Esophagus squamous epithelium (tissue), 5 donors: Measurements from ENCODE around the gene DIO3. TPM values are rescaled to one million over a fixed set of nuclear protein-coding genes. Genes with fewer than 3 reads are reported as not detected.

Experiments
- DNase-seq: peaks from one replicate; lab custom pipeline; 2025; lab: John Stamatoyannopoulos, UW
- H3K27ac ChIP-seq, 4 donors: fragments of 200-600 bp; sonication (generic); one replicate each; pipeline ENCODE4 v1.5.1; 2016 to 2019; ENCODE audit warnings: mild to moderate bottlenecking in 1 of 4
- H3K27me3 ChIP-seq, 4 donors: fragments of 200-600 bp; sonication (generic); 1 replicate in 3 of 4; 2 replicates in 1 of 4; pipeline versions ENCODE4 v1.5.1 to v1.6.0; 2017 to 2021; ENCODE audit warnings: antibody characterized with exemption in 1 of 4
- H3K36me3 ChIP-seq, 3 donors: fragments of 200-600 bp; sonication (generic); one replicate each; pipeline ENCODE4 v1.5.1; 2016 to 2019
- H3K4me1 ChIP-seq, 3 donors: fragments of 200-600 bp; sonication (generic); one replicate each; pipeline ENCODE4 v1.5.1; 2017 to 2019
- H3K4me3 ChIP-seq, 4 donors: fragments of 200-600 bp; sonication (generic); 1 replicate in 3 of 4; 2 replicates in 1 of 4; pipeline ENCODE4 v1.5.1; 2016 to 2019; ENCODE audit warnings: mild to moderate bottlenecking in 2 of 4, moderate library complexity in 1 of 4
- H3K9me3 ChIP-seq, 3 donors: fragments of 200-600 bp; sonication (generic); one replicate each; pipeline ENCODE4 v1.5.1; 2016 to 2019
- CTCF ChIP-seq, 6 experiments: fragments of 450-650 bp in 4 of 6; fragments of 200-600 bp in 2 of 6; sonication (generic) in 2 of 6; IDR thresholded peaks; one replicate each; pipeline ENCODE4 v1.5.1; 2016 to 2019; ENCODE audit warnings: antibody characterized with exemption in 6 of 6, mild to moderate bottlenecking in 4 of 6, moderate library complexity in 4 of 6
- POLR2A ChIP-seq, 4 donors: fragments of 450-650 bp; IDR thresholded peaks; one replicate each; pipeline ENCODE4 v1.6.1; 2017; ENCODE audit warnings: antibody characterized with exemption in 4 of 4, mild to moderate bottlenecking in 4 of 4, moderate library complexity in 3 of 4
- WGBS, 2 donors: methylation state at CpG; one replicate each; pipeline ENCODE4 v1.1.5; 2018; 5-methylcytosine and 5-hydroxymethylcytosine counted together
- intact Hi-C: fragments of 100-400 bp; cut with DNase I; formaldehyde crosslinking; loops from one replicate; pipeline ENCODE4 v1.15.0; 2022
- total RNA-seq, 4 donors: library from RNA; depleted of rRNA; stranded (reverse); fragments of >200 nt; gene quantifications; one replicate each; pipeline ENCODE4 v1.1.0, GENCODE V29; 2016
- donor health status: DM: yes; HTN: yes; CAD: no.

DIO3 gene
- total RNA-seq, 4 donors from 2014 or later = 0.18 to 4.0 (median 0.53) TPM

- WGBS, 2 donors = 44% methylated on average over 10 of the region's 41 CpGs; no CpG with 5 or more reads in 1 of the 2 donors
- Histone ChIP-seq H3K27me3 (peaks cover 0 to 16% (median 0%) of the 10 kb centered on the region in 4 donors), H3K9me3 (no peaks in the 10 kb centered on the region), H3K27ac (no peak overlapping the region), H3K4me3 (no peak overlapping the region), H3K36me3 (no peaks in the 10 kb centered on the region), H3K4me1 (peaks cover 0 to 13% (median 7%) of the 10 kb centered on the region in 3 donors)
- no peak for DNase-seq
- no peak for TF ChIP-seq CTCF (IDR thresholded peaks at IDR 0.05)
- TF ChIP-seq POLR2A (IDR thresholded peaks at IDR 0.05) = no peak
- intact Hi-C loops = no loop called here
These were observed 35.4 kb upstream of the DIO3 start for GRCh38 chr14:101525640-101526527.

GRCh38 chr14:101527987-101528386, 33.3 kb upstream of the DIO3 start:
- H3K36me3 ChIP-seq = no peaks in the 10 kb centered on the region
- DNase-seq = no peak
- TF ChIP-seq CTCF (IDR thresholded peaks at IDR 0.05) = no peak

GRCh38 chr14:101529079-101529478, 32.2 kb upstream of the DIO3 start:
- Histone ChIP-seq H3K9me3 (no peaks in the 10 kb centered on the region), H3K36me3 (no peaks in the 10 kb centered on the region), H3K4me1 (no peaks in the 10 kb centered on the region), H3K27me3 (peaks cover 0 to 16% (median 0%) of the 10 kb centered on the region in 4 donors), H3K4me3 (no peak overlapping the region), H3K27ac (no peak overlapping the region)
- TF ChIP-seq POLR2A (IDR thresholded peaks at IDR 0.05) (no peak), CTCF (IDR thresholded peaks at IDR 0.05) (no peak)
- 70 to 77% methylated on average over 2 to 3 of the region's 13 CpGs for WGBS, 2 donors
- DNase-seq = no peak
- intact Hi-C loops = no loop called here

More at GRCh38 chr14:101527987-101528386, 33.3 kb upstream of the DIO3 start:
- H3K4me1 ChIP-seq = no peaks in the 10 kb centered on the region
- peaks cover 0 to 16% (median 0%) of the 10 kb centered on the region in 4 donors for H3K27me3 ChIP-seq
- 70 to 85% methylated on average over 7 to 11 of the region's 11 CpGs for WGBS, 2 donors
- intact Hi-C loops = no loop called here
- no peak overlapping the region for H3K27ac ChIP-seq
- H3K4me3 ChIP-seq = no peak overlapping the region
- no peaks in the 10 kb centered on the region for H3K9me3 ChIP-seq

- no peak for DNase-seq
- intact Hi-C loops = no loop called here
- 50 to 100% methylated on average over 1 to 2 of the region's 4 CpGs for WGBS, 2 donors
- H3K4me1 ChIP-seq = no peaks in the 10 kb centered on the region
- peaks cover 0 to 15% (median 0%) of the 10 kb centered on the region in 4 donors for H3K27me3 ChIP-seq
- H3K36me3 ChIP-seq = no peaks in the 10 kb centered on the region
- no peaks in the 10 kb centered on the region for H3K9me3 ChIP-seq
- TF ChIP-seq POLR2A (IDR thresholded peaks at IDR 0.05) = no peak
- no peak for TF ChIP-seq CTCF (IDR thresholded peaks at IDR 0.05)
- H3K27ac ChIP-seq = no peak overlapping the region
- no peak overlapping the region for H3K4me3 ChIP-seq
These were observed 27.1 kb upstream of the DIO3 start for GRCh38 chr14:101534198-101534597.

GRCh38 chr14:101535232-101535631, 26.1 kb upstream of the DIO3 start:
- H3K27ac ChIP-seq = no peak overlapping the region
- H3K9me3 ChIP-seq = no peaks in the 10 kb centered on the region
- 27 to 34% methylated on average over 7 to 8 of the region's 9 CpGs for WGBS, 2 donors
- intact Hi-C loops = no loop called here
- TF ChIP-seq CTCF (IDR thresholded peaks at IDR 0.05) (no peak), POLR2A (IDR thresholded peaks at IDR 0.05) (no peak)
- peaks cover 0 to 18% (median 0%) of the 10 kb centered on the region in 4 donors for H3K27me3 ChIP-seq
- no peaks in the 10 kb centered on the region for H3K36me3 ChIP-seq
- no peak for DNase-seq
- no peaks in the 10 kb centered on the region for H3K4me1 ChIP-seq
- no peak overlapping the region for H3K4me3 ChIP-seq
